HG02798 (cell line): Measurements from ENCODE around the gene FAM240A.
"Not testable (repeated sequence)": the region's sequence is repeated elsewhere in the genome, so short reads cannot be mapped to it uniquely, and the experiment has no call there.

ENCODE experiments used
- ATAC-seq: cut with Tn5 transposase; IDR thresholded peaks from one replicate; pipeline ENCODE4 v1.9.1; 2021; ENCODE audit warnings: mild to moderate bottlenecking; ENCODE audit not compliant: unreplicated experiment, poor library complexity

The FAM240A gene

GRCh38 chr3:46612324-46612723 is at the start of gene FAM240A:
Gene FAM240A, plus strand, starts transcription at chr3:46612525. Its CDS starts 159 bp downstream, at chr3:46612684.
- no peak for ATAC-seq

GRCh38 chr3:46564190-46565021 is 47.9 kb upstream of the FAM240A start:
- ATAC-seq = no peak

- no peak for ATAC-seq
Measured at GRCh38 chr3:46565077-46565476, 47.2 kb upstream of the FAM240A start.

GRCh38 chr3:46565607-46566039 is 46.7 kb upstream of the FAM240A start:
- no peak for ATAC-seq

- no peak for ATAC-seq
Measured at GRCh38 chr3:46566040-46566641, 46.2 kb upstream of the FAM240A start, which contains the start of gene LRRC2. Gene LRRC2, minus strand, starts transcription at chr3:46566302. Its CDS starts 14,711 bp downstream, at chr3:46551591.

GRCh38 chr3:46571684-46572083 is 40.6 kb upstream of the FAM240A start:
- no peak for ATAC-seq

GRCh38 chr3:46573701-46574100 is 38.6 kb upstream of the FAM240A start:
- ATAC-seq = no peak

GRCh38 chr3:46574243-46574646 is 38.1 kb upstream of the FAM240A start:
- no peak for ATAC-seq

- ATAC-seq = no peak
Measured at GRCh38 chr3:46574881-46575576, 37.3 kb upstream of the FAM240A start.

- no peak for ATAC-seq
Measured at GRCh38 chr3:46575577-46576222, 36.6 kb upstream of the FAM240A start.

GRCh38 chr3:46576386-46576785 is 35.9 kb upstream of the FAM240A start:
- ATAC-seq = no peak

GRCh38 chr3:46576879-46577278 is 35.4 kb upstream of the FAM240A start:
- no peak for ATAC-seq

- ATAC-seq = not testable (repeated sequence)
Measured at GRCh38 chr3:46577580-46578249, 34.6 kb upstream of the FAM240A start.

GRCh38 chr3:46578973-46579755 is 33.2 kb upstream of the FAM240A start:
- ATAC-seq = no peak

GRCh38 chr3:46579756-46580286 is 32.5 kb upstream of the FAM240A start:
- ATAC-seq = no peak

GRCh38 chr3:46580675-46581074 is 31.6 kb upstream of the FAM240A start:
- no peak for ATAC-seq

- ATAC-seq = no peak
Measured at GRCh38 chr3:46584598-46585467, 27.5 kb upstream of the FAM240A start.
